Measurements from ENCODE around the gene GJD4.

DNA sequence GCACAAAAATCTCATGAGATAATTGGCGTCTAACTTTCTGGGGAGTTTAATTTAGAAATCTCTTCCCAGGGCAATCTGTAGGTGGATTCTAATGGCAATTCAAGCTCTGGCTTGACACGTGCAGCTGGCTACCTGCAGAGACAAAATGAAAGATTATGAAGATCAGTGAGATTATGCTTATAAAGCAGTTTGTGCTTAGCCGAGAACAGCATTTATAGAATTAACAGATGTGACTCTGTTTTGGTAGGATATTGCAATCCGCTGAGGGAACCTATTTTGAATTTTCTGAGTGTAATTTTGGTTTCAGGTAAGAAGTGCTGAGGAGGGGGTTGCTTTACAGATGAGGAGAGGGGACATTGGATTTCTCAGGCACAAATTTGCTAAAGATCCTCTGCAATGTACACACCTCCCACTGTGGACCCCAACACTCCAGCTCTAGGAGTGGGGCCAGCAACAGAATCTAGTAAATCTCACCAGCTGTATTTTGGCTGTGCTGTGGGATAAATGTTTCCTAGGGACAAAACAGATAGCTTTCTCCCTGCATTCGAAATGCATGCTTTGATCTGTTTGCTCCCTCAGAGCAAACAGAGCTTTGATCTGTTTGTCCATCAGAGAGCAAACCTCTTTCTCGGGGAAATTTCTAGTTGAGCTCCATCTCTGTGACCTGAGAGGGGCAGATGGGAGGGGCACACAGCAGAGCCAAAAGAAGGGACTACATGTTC lies 7.4 kb downstream of the GJD4 start:
- no peak for TF ChIP-seq CTCF (IDR thresholded peaks at IDR 0.05; ENCODE audit: poor library complexity, severe bottlenecking)
- TF ChIP-seq POLR2AphosphoS5 (IDR thresholded peaks at IDR 0.05): no peak
- no peak for TF ChIP-seq EP300 (conservative IDR thresholded peaks at IDR 0.05; ENCODE audit: poor library complexity, severe bottlenecking)
- no peak for TF ChIP-seq TAF1 (IDR thresholded peaks at IDR 0.05; ENCODE audit: low read depth)
- no peak for TF ChIP-seq REST (IDR thresholded peaks at IDR 0.05; ENCODE audit: borderline replicate concordance)
- no peak for TF ChIP-seq EZH2 (IDR thresholded peaks at IDR 0.05; ENCODE audit: borderline replicate concordance, insufficient read depth, low read length, poor library complexity, severe bottlenecking)
- TF ChIP-seq RAD21 (conservative IDR thresholded peaks at IDR 0.05): no peak
- no peak for TF ChIP-seq SMC3 (conservative IDR thresholded peaks at IDR 0.05; ENCODE audit: poor library complexity)

Data from neural cell (in vitro differentiated cells).